GOT3 (cell line): ENCODE data around the gene HEATR3.
"Not testable (repeated sequence)": the region's sequence is repeated elsewhere in the genome, so short reads cannot be mapped to it uniquely, and the experiment has no call there.

ENCODE experiments used
- DNase-seq: peaks from one replicate; lab custom pipeline; 2025; ENCODE audit warnings: mixed read lengths; lab: John Stamatoyannopoulos, UW

Gene HEATR3

GRCh38 chr16:50099957-50100648 lies 34.3 kb downstream of the HEATR3 start:
- DNase-seq = no peak

GRCh38 chr16:50102051-50102746 lies 36.4 kb downstream of the HEATR3 start:
- DNase-seq = no peak

- DNase-seq = no peak
Observed at GRCh38 chr16:50103764-50104163, 38.0 kb downstream of the HEATR3 start.

GRCh38 chr16:50114357-50115129 lies 48.8 kb downstream of the HEATR3 start:
- DNase-seq = no peak

- no peak for DNase-seq
Observed at GRCh38 chr16:50120711-50121110, 54.9 kb downstream of the HEATR3 start.

- DNase-seq = no peak
Observed at GRCh38 chr16:50121278-50121677, 55.5 kb downstream of the HEATR3 start.

GRCh38 chr16:50121721-50122445 lies 56.1 kb downstream of the HEATR3 start:
- DNase-seq = no peak

- DNase-seq = no peak
Observed at GRCh38 chr16:50123417-50123816, 57.6 kb downstream of the HEATR3 start.

- DNase-seq = no peak
Observed at GRCh38 chr16:50124769-50125168, 59.0 kb downstream of the HEATR3 start.

GRCh38 chr16:50126183-50126582 lies 60.4 kb downstream of the HEATR3 start:
- no peak for DNase-seq

GRCh38 chr16:50132571-50132970 lies 66.8 kb downstream of the HEATR3 start:
- not testable (repeated sequence) for DNase-seq

GRCh38 chr16:50133214-50133613 lies 67.4 kb downstream of the HEATR3 start:
- DNase-seq = no peak

- DNase-seq = no peak
Observed at GRCh38 chr16:50136399-50136798, 70.6 kb downstream of the HEATR3 start.

GRCh38 chr16:50137268-50137667 lies 71.5 kb downstream of the HEATR3 start:
- DNase-seq = no peak

- DNase-seq = no peak
Observed at GRCh38 chr16:50139580-50139979, 73.8 kb downstream of the HEATR3 start.

GRCh38 chr16:50144211-50144610 lies 78.4 kb downstream of the HEATR3 start:
- DNase-seq = no peak

GRCh38 chr16:50146479-50147435 lies 81.0 kb downstream of the HEATR3 start:
- DNase-seq = no peak

- DNase-seq = no peak
Observed at GRCh38 chr16:50151322-50151721, 85.6 kb downstream of the HEATR3 start.

- DNase-seq = no peak
Observed at GRCh38 chr16:50151756-50152155, 86.0 kb downstream of the HEATR3 start.

- DNase-seq = no peak
Observed at GRCh38 chr16:50152351-50152806, 86.6 kb downstream of the HEATR3 start.
